H9 (cell line): Measurements from ENCODE around the gene TNFRSF17. TPM values are rescaled to one million over a fixed set of nuclear protein-coding genes. Genes with fewer than 3 reads are reported as not detected.
"Not testable (repeated sequence)": the region's sequence is repeated elsewhere in the genome, so short reads cannot be mapped to it uniquely, and the experiment has no call there.

ENCODE experiments used
- DNase-seq: peaks from one replicate; pipeline ENCODE4 v3.0.0-alpha.2; 2017
- H2AFZ ChIP-seq: one replicate; pipeline ENCODE4 v1.6.1; 2013; ENCODE audit warnings: mild to moderate bottlenecking, low read length, control low read depth, moderate library complexity
- H2AK5ac ChIP-seq: 2 replicates; pipeline ENCODE4 v1.6.1; 2013; ENCODE audit warnings: low read length, control low read depth, mixed read lengths; ENCODE audit not compliant: insufficient read length
- H2BK120ac ChIP-seq: one replicate; pipeline ENCODE4 v1.6.1; 2013; ENCODE audit warnings: low read depth, mild to moderate bottlenecking, low read length, control low read depth, inconsistent platforms; ENCODE audit not compliant: poor library complexity, severe bottlenecking
- H2BK12ac ChIP-seq: 2 replicates; pipeline ENCODE4 v1.6.1; 2013; ENCODE audit warnings: low read length, control low read depth, mixed read lengths, low read depth; ENCODE audit not compliant: insufficient read length
- H2BK15ac ChIP-seq: 2 replicates; pipeline ENCODE4 v1.6.1; 2013; ENCODE audit warnings: low read depth, low read length, control low read depth
- H2BK20ac ChIP-seq: one replicate; pipeline ENCODE4 v1.6.1; 2013; ENCODE audit warnings: low read depth, mild to moderate bottlenecking, low read length, control low read depth, inconsistent platforms; ENCODE audit not compliant: poor library complexity, severe bottlenecking
- H2BK5ac ChIP-seq: 2 replicates; pipeline ENCODE4 v1.6.1; 2013; ENCODE audit warnings: low read length, control low read depth, mixed read lengths; ENCODE audit not compliant: insufficient read length
- H3K14ac ChIP-seq: 2 replicates; pipeline ENCODE4 v1.6.1; 2013; ENCODE audit warnings: low read length, control low read depth; ENCODE audit not compliant: insufficient read depth
- H3K18ac ChIP-seq: 2 replicates; pipeline ENCODE4 v1.6.1; 2013; ENCODE audit warnings: low read depth, mild to moderate bottlenecking, mixed read lengths, low read length, control low read depth; ENCODE audit not compliant: insufficient read length
- H3K23ac ChIP-seq: 2 replicates; pipeline ENCODE4 v1.6.1; 2013; ENCODE audit warnings: low read length, control low read depth, mixed read lengths, low read depth; ENCODE audit not compliant: insufficient read length
- H3K23me2 ChIP-seq: 2 replicates; pipeline ENCODE4 v1.6.1; 2013; ENCODE audit warnings: low read depth, mild to moderate bottlenecking, mixed read lengths, low read length, control low read depth; ENCODE audit not compliant: insufficient read length, poor library complexity, severe bottlenecking
- H3K27ac ChIP-seq: 2 replicates; pipeline ENCODE4 v1.5.1; 2013; ENCODE audit warnings: low read length, control low read depth, mixed read lengths, low read depth; ENCODE audit not compliant: insufficient read length
- H3K27me3 ChIP-seq: 2 replicates; pipeline ENCODE4 v1.6.1; 2013; ENCODE audit warnings: low read length, control low read depth, inconsistent platforms; ENCODE audit not compliant: insufficient read depth
- H3K4ac ChIP-seq: 2 replicates; pipeline ENCODE4 v1.6.1; 2013; ENCODE audit warnings: low read depth, mild to moderate bottlenecking, control low read depth, inconsistent platforms, low read length, moderate library complexity
- H3K4me1 ChIP-seq: 2 replicates; pipeline ENCODE4 v1.6.1; 2013; ENCODE audit warnings: low read length, control low read depth, inconsistent platforms; ENCODE audit not compliant: insufficient read depth
- H3K4me2 ChIP-seq: 2 replicates; pipeline ENCODE4 v1.6.1; 2013; ENCODE audit warnings: low read length, control low read depth, mixed read lengths; ENCODE audit not compliant: insufficient read length, insufficient read depth
- H3K56ac ChIP-seq: 2 replicates; pipeline ENCODE4 v1.6.1; 2013; ENCODE audit warnings: low read depth, mild to moderate bottlenecking, mixed read lengths, low read length, control low read depth; ENCODE audit not compliant: insufficient read length
- H3K79me1 ChIP-seq: 2 replicates; pipeline ENCODE4 v1.6.1; 2013; ENCODE audit warnings: low read depth, mild to moderate bottlenecking, moderate library complexity, low read length, control low read depth, inconsistent platforms; ENCODE audit not compliant: insufficient read depth, poor library complexity, severe bottlenecking
- H3K79me2 ChIP-seq: 2 replicates; pipeline ENCODE4 v1.6.1; 2013; ENCODE audit warnings: low read length, control low read depth, inconsistent platforms; ENCODE audit not compliant: insufficient read depth
- H3K9ac ChIP-seq: 2 replicates; pipeline ENCODE4 v1.6.1; 2013; ENCODE audit warnings: low read length, control low read depth, mixed read lengths; ENCODE audit not compliant: insufficient read length; ENCODE audit errors: extremely low read depth
- H3K9me3 ChIP-seq: one replicate; pipeline ENCODE4 v1.6.1; 2013; ENCODE audit warnings: low read depth, low read length, inconsistent platforms; ENCODE audit not compliant: control insufficient read depth
- H3T11ph ChIP-seq: one replicate; pipeline ENCODE4 v1.6.1; 2013; ENCODE audit warnings: mild to moderate bottlenecking, low read length, control low read depth, inconsistent platforms
- H4K20me1 ChIP-seq: one replicate; pipeline ENCODE4 v1.6.1; 2013; ENCODE audit not compliant: control insufficient read depth, insufficient read length, insufficient read depth
- H4K5ac ChIP-seq: 2 replicates; pipeline ENCODE4 v1.6.1; 2013; ENCODE audit warnings: low read depth, mild to moderate bottlenecking, mixed read lengths, low read length, control low read depth; ENCODE audit not compliant: insufficient read length
- H4K8ac ChIP-seq: replicated peaks from 2 replicates; pipeline ENCODE4 v1.6.1; 2013; ENCODE audit warnings: low read length, control low read depth, mixed read lengths, low read depth; ENCODE audit not compliant: insufficient read length
- H4K91ac ChIP-seq: 2 replicates; pipeline ENCODE4 v1.6.1; 2013; ENCODE audit warnings: low read depth, mild to moderate bottlenecking, moderate library complexity, mixed read lengths, low read length, control low read depth; ENCODE audit not compliant: insufficient read length
- H3K27ac Mint-ChIP-seq, 3 experiments: 2 replicates in 2 of 3; 3 replicates in 1 of 3; pipeline ENCODE4 v1.8.0; 2020 to 2021; ENCODE audit warnings: mixed read lengths in 3 of 3, mild to moderate bottlenecking in 1 of 3, moderate library complexity in 1 of 3
- H3K27me3 Mint-ChIP-seq: 2 replicates; pipeline ENCODE4 v1.8.0; 2021; ENCODE audit warnings: low read depth, mild to moderate bottlenecking, moderate library complexity, mixed read lengths
- H3K36me3 Mint-ChIP-seq, 3 experiments: 2 replicates in 2 of 3; 3 replicates in 1 of 3; pipeline ENCODE4 v1.8.0; 2020 to 2021; ENCODE audit warnings: low read depth in 3 of 3, mixed read lengths in 3 of 3; ENCODE audit not compliant: insufficient read depth in 1 of 3
- H3K4me1 Mint-ChIP-seq, 2 experiments: 2 replicates each; pipeline ENCODE4 v1.8.0; 2020; ENCODE audit warnings: mixed read lengths in 2 of 2
- H3K4me3 Mint-ChIP-seq, 2 experiments: 2 replicates in 1 of 2; 3 replicates in 1 of 2; pipeline ENCODE4 v1.8.0; 2020 to 2021; ENCODE audit warnings: mild to moderate bottlenecking in 2 of 2, mixed read lengths in 2 of 2, moderate library complexity in 1 of 2
- H3K9me3 Mint-ChIP-seq, 2 experiments: 2 replicates in 1 of 2; 3 replicates in 1 of 2; pipeline ENCODE4 v1.8.0; 2020; ENCODE audit warnings: mild to moderate bottlenecking in 2 of 2, mixed read lengths in 2 of 2, moderate library complexity in 1 of 2
- WGBS: extraction: QIAGEN DNeasy Blood & Tissue Kit; methylation state at CpG from one replicate; pipeline ENCODE4 v1.1.7; 2013; ENCODE audit warnings: missing lambda C conversion rate, low lambda C conversion rate, mixed read lengths; ENCODE audit not compliant: insufficient read length; ENCODE audit errors: extremely low coverage; 5-methylcytosine and 5-hydroxymethylcytosine counted together
- total RNA-seq: library from RNA; stranded (reverse); gene quantifications from 2 replicates; pipeline ENCODE4 v1.2.1, GENCODE V29; 2021

TNFRSF17 gene
- total RNA-seq, 1 experiment from 2014 or later = not detected

DNA sequence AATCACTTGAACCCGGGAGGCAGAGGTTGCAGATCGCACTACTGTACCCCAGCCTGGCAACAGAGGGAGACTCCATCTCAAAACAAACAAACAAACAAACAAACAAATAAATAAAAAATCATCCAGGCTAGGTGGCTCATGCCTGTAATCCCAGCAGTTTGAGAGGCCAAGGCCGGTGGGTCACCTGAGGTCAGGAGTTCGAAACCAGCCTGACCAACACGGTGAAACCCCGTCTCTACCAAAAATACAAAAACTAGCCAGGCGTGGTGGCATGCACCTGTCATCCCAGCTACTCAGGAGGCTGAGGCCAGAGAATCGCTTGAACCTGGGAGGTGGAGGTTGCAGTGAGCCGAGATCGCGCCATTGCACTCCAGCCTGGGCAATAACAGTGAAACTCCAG is 2.0 kb upstream of the TNFRSF17 start:
- not testable (repeated sequence) for H3K36me3 Mint-ChIP-seq, H2AFZ ChIP-seq, H3K23me2 ChIP-seq

More for the DNA sequence above, 2.0 kb upstream of the TNFRSF17 start:
- H3K4me3 Mint-ChIP-seq, H3K23ac ChIP-seq, H2BK20ac ChIP-seq, H2BK120ac ChIP-seq, H3T11ph ChIP-seq, H3K4me2 ChIP-seq, H3K4ac ChIP-seq, H3K9me3 ChIP-seq, H3K18ac ChIP-seq, H3K4me1 Mint-ChIP-seq, H3K9ac ChIP-seq, H3K4me1 ChIP-seq, DNase-seq, H2BK5ac ChIP-seq, H4K91ac ChIP-seq, H3K27ac ChIP-seq, H3K56ac ChIP-seq, H3K79me2 ChIP-seq, H4K5ac ChIP-seq, H3K27me3 ChIP-seq, H4K8ac ChIP-seq, H3K14ac ChIP-seq, H2BK15ac ChIP-seq, H2AK5ac ChIP-seq, H3K27me3 Mint-ChIP-seq, H3K9me3 Mint-ChIP-seq, H4K20me1 ChIP-seq, H3K79me1 ChIP-seq, H2BK12ac ChIP-seq: not testable (repeated sequence)
- no CpG with 5 or more reads among the region's 11 CpGs for WGBS
- H3K27ac Mint-ChIP-seq = peak overlapping the region in 1 of 3 experiments; percentile 62; a peak in 1 of 7 replicates
